Measurements from ENCODE around the gene TCHH.

GRCh38 chr1:152164517-152165136 is 49.4 kb upstream of the TCHH start:
- TF ChIP-seq CTCF (IDR thresholded peaks at IDR 0.05) (no peak), ZFX (IDR thresholded peaks at IDR 0.05; ENCODE audit: borderline replicate concordance) (no peak)

Data from 22Rv1 (cell line).